ENCODE results near the gene PRKCH.
A peak's percentile ranks its signal among the peaks of the same experiment; 100 is the strongest.

PRKCH gene

DNA sequence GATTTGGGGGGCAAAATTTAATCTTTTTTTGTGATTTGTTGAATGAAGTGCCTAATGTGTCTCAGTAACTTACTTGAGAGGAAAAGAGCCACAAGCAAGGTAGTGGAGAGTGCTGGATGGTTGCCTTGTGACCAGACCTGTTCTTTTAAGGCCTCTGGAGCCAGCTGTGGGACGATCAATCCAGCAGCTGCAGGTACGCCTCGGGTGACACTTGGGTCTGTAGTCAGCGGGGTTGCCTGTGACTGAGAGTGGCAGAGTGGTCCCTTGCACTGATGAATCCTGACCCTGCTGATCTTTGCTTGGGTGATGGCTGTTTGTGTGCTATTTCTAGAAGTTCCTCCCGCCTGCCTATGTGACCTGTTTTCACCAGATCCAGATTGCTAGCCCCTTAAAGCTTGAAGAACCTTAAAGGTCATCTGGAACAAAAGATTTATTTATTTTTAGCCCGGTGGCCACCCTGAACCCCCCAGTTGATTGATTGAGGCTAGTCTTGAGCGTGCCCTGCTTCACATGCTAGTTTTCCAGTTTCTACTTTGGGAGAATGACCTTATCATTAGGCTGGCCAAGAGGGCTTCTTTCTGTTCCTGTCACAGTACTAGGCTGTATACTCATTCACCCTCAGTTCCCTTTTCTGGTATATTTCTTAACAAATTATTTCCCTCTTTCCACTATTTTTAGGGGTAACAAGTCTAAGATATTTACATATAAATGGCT, 23.2 kb downstream of the PRKCH start:
- ChIA-PET CTCF (no interaction called here), POLR2A (no interaction called here)
- Histone ChIP-seq H3K4me1 (ENCODE audit: control insufficient read depth, insufficient read depth, low read length) (peaks cover 4% of the 10 kb centered on the region; the same call in 1 of the 2 replicates), H3K4me3 (ENCODE audit: low read depth, low read length) (no peak overlapping the region), H3K9me3 (ENCODE audit: control insufficient read depth, insufficient read depth, low read depth, low read length) (no peaks in the 10 kb centered on the region; the same call in 1 of the 2 replicates), H3K27ac (ENCODE audit: extremely low read depth, low read depth, low read length) (no peak overlapping the region), H3K36me3 (ENCODE audit: control insufficient read depth in 2 of 2, insufficient read depth in 1 of 2, low read length in 2 of 2) (no peaks in the 10 kb centered on the region)
- TF ChIP-seq YY2 (tag by site-specific recombination; IDR thresholded peaks at IDR 0.05), result no peak
- no peak for TF ChIP-seq ZXDB (tag by site-specific recombination; IDR thresholded peaks at IDR 0.05)
- TF ChIP-seq, protein P1, sequence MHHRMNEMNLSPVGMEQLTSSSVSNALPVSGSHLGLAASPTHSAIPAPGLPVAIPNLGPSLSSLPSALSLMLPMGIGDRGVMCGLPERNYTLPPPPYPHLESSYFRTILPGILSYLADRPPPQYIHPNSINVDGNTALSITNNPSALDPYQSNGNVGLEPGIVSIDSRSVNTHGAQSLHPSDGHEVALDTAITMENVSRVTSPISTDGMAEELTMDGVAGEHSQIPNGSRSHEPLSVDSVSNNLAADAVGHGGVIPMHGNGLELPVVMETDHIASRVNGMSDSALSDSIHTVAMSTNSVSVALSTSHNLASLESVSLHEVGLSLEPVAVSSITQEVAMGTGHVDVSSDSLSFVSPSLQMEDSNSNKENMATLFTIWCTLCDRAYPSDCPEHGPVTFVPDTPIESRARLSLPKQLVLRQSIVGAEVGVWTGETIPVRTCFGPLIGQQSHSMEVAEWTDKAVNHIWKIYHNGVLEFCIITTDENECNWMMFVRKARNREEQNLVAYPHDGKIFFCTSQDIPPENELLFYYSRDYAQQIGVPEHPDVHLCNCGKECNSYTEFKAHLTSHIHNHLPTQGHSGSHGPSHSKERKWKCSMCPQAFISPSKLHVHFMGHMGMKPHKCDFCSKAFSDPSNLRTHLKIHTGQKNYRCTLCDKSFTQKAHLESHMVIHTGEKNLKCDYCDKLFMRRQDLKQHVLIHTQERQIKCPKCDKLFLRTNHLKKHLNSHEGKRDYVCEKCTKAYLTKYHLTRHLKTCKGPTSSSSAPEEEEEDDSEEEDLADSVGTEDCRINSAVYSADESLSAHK (tag by site-specific recombination; IDR thresholded peaks at IDR 0.05), result no peak
- TF ChIP-seq RBAK (tag by site-specific recombination; IDR thresholded peaks at IDR 0.05), result no peak
- no peak for TF ChIP-seq ZNF830 (tag by site-specific recombination; IDR thresholded peaks at IDR 0.05; ENCODE audit: low read depth)
- TF ChIP-seq, protein P2, sequence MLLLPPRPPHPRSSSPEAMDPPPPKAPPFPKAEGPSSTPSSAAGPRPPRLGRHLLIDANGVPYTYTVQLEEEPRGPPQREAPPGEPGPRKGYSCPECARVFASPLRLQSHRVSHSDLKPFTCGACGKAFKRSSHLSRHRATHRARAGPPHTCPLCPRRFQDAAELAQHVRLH (tag by site-specific recombination; IDR thresholded peaks at IDR 0.05), result no peak
- TF ChIP-seq, protein P3, sequence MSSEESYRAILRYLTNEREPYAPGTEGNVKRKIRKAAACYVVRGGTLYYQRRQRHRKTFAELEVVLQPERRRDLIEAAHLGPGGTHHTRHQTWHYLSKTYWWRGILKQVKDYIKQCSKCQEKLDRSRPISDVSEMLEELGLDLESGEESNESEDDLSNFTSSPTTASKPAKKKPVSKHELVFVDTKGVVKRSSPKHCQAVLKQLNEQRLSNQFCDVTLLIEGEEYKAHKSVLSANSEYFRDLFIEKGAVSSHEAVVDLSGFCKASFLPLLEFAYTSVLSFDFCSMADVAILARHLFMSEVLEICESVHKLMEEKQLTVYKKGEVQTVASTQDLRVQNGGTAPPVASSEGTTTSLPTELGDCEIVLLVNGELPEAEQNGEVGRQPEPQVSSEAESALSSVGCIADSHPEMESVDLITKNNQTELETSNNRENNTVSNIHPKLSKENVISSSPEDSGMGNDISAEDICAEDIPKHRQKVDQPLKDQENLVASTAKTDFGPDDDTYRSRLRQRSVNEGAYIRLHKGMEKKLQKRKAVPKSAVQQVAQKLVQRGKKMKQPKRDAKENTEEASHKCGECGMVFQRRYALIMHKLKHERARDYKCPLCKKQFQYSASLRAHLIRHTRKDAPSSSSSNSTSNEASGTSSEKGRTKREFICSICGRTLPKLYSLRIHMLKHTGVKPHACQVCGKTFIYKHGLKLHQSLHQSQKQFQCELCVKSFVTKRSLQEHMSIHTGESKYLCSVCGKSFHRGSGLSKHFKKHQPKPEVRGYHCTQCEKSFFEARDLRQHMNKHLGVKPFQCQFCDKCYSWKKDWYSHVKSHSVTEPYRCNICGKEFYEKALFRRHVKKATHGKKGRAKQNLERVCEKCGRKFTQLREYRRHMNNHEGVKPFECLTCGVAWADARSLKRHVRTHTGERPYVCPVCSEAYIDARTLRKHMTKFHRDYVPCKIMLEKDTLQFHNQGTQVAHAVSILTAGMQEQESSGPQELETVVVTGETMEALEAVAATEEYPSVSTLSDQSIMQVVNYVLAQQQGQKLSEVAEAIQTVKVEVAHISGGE (tag by site-specific recombination; conservative IDR thresholded peaks at IDR 0.05; ENCODE audit: low read depth), result no peak
- no peak for TF ChIP-seq ZNF324 (tag by site-specific recombination; IDR thresholded peaks at IDR 0.05)

DNA sequence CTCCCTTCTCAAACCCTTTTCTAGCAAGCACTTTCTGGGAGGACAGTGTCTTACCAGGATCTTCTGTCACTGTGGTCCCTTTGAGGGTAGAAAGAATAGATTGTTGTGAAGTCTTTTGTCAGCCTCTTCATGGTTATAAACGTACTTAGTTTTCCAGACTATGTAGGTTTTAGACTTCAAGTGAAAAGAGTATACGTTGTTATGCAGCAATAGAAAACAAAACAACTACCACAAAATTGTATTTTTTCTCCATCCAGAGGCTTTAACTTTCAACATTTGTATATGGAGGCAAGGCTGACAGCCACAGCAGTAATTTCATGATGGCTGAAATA, 23.7 kb downstream of the PRKCH start:
- TF ChIP-seq ZNF121 (tag by site-specific recombination; IDR thresholded peaks at IDR 0.05) (no peak), MZF1 (tag by site-specific recombination; IDR thresholded peaks at IDR 0.05; ENCODE audit: borderline replicate concordance) (no peak), ZNF366 (tag by site-specific recombination; conservative IDR thresholded peaks at IDR 0.05) (no peak), BCL11B (tag by site-specific recombination; IDR thresholded peaks at IDR 0.05; ENCODE audit: low read depth) (no peak), ZNF521 (tag by site-specific recombination; IDR thresholded peaks at IDR 0.05) (no peak)
- no peak overlapping the region for H3K27ac ChIP-seq (ENCODE audit: extremely low read depth, low read depth, low read length)
- CTCF ChIA-PET, result no interaction called here

DNA sequence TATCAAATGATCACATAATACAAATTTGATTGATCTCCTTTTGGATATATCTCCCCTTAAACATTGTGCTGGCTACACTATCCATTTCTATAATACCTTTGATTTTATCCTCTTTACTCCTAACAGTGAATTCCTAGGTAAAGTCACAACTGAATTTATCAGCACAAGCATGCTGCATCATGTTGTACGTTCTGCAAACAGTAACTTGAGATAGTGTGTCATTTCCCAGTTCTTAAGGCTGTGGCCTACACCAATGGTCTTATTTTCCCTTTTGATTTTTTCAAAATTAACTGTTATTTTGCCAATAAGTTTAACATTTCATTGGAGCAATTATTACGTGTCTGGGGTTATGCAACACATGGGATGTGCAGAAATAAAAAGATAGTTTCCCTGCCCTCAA, 24.8 kb downstream of the PRKCH start:
- Histone ChIP-seq H3K9me3 (ENCODE audit: control insufficient read depth, insufficient read depth, low read depth, low read length) (no peaks in the 10 kb centered on the region; the same call in 1 of the 2 replicates), H3K27ac (ENCODE audit: extremely low read depth, low read depth, low read length) (no peak overlapping the region), H3K36me3 (ENCODE audit: control insufficient read depth in 2 of 2, insufficient read depth in 1 of 2, low read length in 2 of 2) (no peaks in the 10 kb centered on the region), H3K4me1 (ENCODE audit: control insufficient read depth, insufficient read depth, low read length) (peaks cover 4% of the 10 kb centered on the region; the same call in 1 of the 2 replicates), H3K4me3 (ENCODE audit: low read depth, low read length) (no peak overlapping the region)
- TF ChIP-seq ZNF600 (tag by site-specific recombination; IDR thresholded peaks at IDR 0.05) (no peak), ZNF10 (tag by site-specific recombination; IDR thresholded peaks at IDR 0.05) (0 out of 2 replicates have a peak, but pooled peaks have one; percentile 1), FEZF1 (tag by site-specific recombination; IDR thresholded peaks at IDR 0.05) (peak; percentile 44)
- ChIA-PET POLR2A (no interaction called here), CTCF (no interaction called here)

More for the DNA sequence above, 23.7 kb downstream of the PRKCH start:
- Histone ChIP-seq H3K4me3 (ENCODE audit: low read depth, low read length) (no peak overlapping the region), H3K4me1 (ENCODE audit: control insufficient read depth, insufficient read depth, low read length) (peaks cover 4% of the 10 kb centered on the region; the same call in 1 of the 2 replicates), H3K36me3 (ENCODE audit: control insufficient read depth in 2 of 2, insufficient read depth in 1 of 2, low read length in 2 of 2) (no peaks in the 10 kb centered on the region), H3K9me3 (ENCODE audit: control insufficient read depth, insufficient read depth, low read depth, low read length) (no peaks in the 10 kb centered on the region; the same call in 1 of the 2 replicates)
- POLR2A ChIA-PET, result no interaction called here
